ENCODE results near the gene ATOX1. TPM values are rescaled to one million over a fixed set of nuclear protein-coding genes. Genes with fewer than 3 reads are reported as not detected.
A peak's percentile ranks its signal among the peaks of the same experiment; 100 is the strongest.
"Not testable (repeated sequence)": the region's sequence is repeated elsewhere in the genome, so short reads cannot be mapped to it uniquely, and the experiment has no call there.

Gene ATOX1
- total and polyA plus RNA-seq, 2 experiments from 2014 or later, result 126 to 296 TPM

GRCh38 chr5:151700296-151700695 lies 58.1 kb downstream of the ATOX1 start:
- no peak overlapping the region for H3K4me3 ChIP-seq
- H3K36me3 ChIP-seq (ENCODE audit: low read depth), result no peaks in the 10 kb centered on the region
- TF ChIP-seq EZH2phosphoT487 (IDR thresholded peaks at IDR 0.05; ENCODE audit: insufficient read depth, low read depth), result no peak
- TF ChIP-seq EZH2 (IDR thresholded peaks at IDR 0.05; ENCODE audit: insufficient read depth, poor library complexity, severe bottlenecking), result no peak
- H3K27me3 ChIP-seq (replicated peaks; ENCODE audit: insufficient read depth), result no peaks in the 10 kb centered on the region
- WGBS, 2 experiments (ENCODE audit: low coverage in 1 of 2, low lambda C conversion rate in 2 of 2, missing lambda C conversion rate in 2 of 2), result 64 to 68% methylated on average over 2 of the region's 2 CpGs
- H3K79me2 ChIP-seq (ENCODE audit: insufficient read depth), result no peaks in the 10 kb centered on the region
- in situ Hi-C loops (cut with MboI), result no loop called here
- H3K9me2 ChIP-seq (ENCODE audit: insufficient read depth), result no peaks in the 10 kb centered on the region
- no peaks in the 10 kb centered on the region for H4K20me1 ChIP-seq (ENCODE audit: insufficient read depth)
- H3K4me2 ChIP-seq (ENCODE audit: unreplicated experiment), result no peak overlapping the region
- H3K4me1 ChIP-seq (ENCODE audit: insufficient read depth), result peaks cover 48% of the 10 kb centered on the region
- peak overlapping the region; percentile 100 for H3K27ac ChIP-seq
- H3K9me3 ChIP-seq (ENCODE audit: low read depth), result no peaks in the 10 kb centered on the region
- peak; percentile 20 for DNase-seq
- peak overlapping the region; percentile 55 for H2AFZ ChIP-seq
- peak overlapping the region; percentile 98; the same call in 1 of the 2 replicates for H3K9ac ChIP-seq
- H3F3A ChIP-seq (ENCODE audit: insufficient read depth), result peaks cover 44% of the 10 kb centered on the region

- H3K27ac ChIP-seq, result peak overlapping the region; percentile 100
- H3K4me3 ChIP-seq, result peak overlapping the region; percentile 38
- no peaks in the 10 kb centered on the region for H3K36me3 ChIP-seq (ENCODE audit: low read depth)
- TF ChIP-seq EZH2 (IDR thresholded peaks at IDR 0.05; ENCODE audit: insufficient read depth, poor library complexity, severe bottlenecking) (no peak), EZH2phosphoT487 (IDR thresholded peaks at IDR 0.05; ENCODE audit: insufficient read depth, low read depth) (no peak)
- peak overlapping the region; percentile 98 for H3K9ac ChIP-seq
- H3K4me2 ChIP-seq (ENCODE audit: unreplicated experiment), result peak overlapping the region; percentile 86
- H4K20me1 ChIP-seq (ENCODE audit: insufficient read depth), result no peaks in the 10 kb centered on the region
- DNase-seq, result peak; percentile 98
- no peaks in the 10 kb centered on the region for H3K27me3 ChIP-seq (replicated peaks; ENCODE audit: insufficient read depth)
- no peaks in the 10 kb centered on the region for H3K9me2 ChIP-seq (ENCODE audit: insufficient read depth)
- in situ Hi-C loops (cut with MboI), result no loop called here
- H3F3A ChIP-seq (ENCODE audit: insufficient read depth), result peaks cover 51% of the 10 kb centered on the region
- 13 to 14% methylated on average over 13 of the region's 13 CpGs for WGBS, 2 experiments (ENCODE audit: low coverage in 1 of 2, low lambda C conversion rate in 2 of 2, missing lambda C conversion rate in 2 of 2)
- 0 out of 2 replicates have a peak, but pooled peaks cover 8% of the 10 kb centered on the region for H3K79me2 ChIP-seq (ENCODE audit: insufficient read depth)
- H2AFZ ChIP-seq, result peak overlapping the region; percentile 55
- peaks cover 53% of the 10 kb centered on the region for H3K4me1 ChIP-seq (ENCODE audit: insufficient read depth)
- no peaks in the 10 kb centered on the region for H3K9me3 ChIP-seq (ENCODE audit: low read depth)
These were observed 59.1 kb downstream of the ATOX1 start for GRCh38 chr5:151699071-151699901.

GRCh38 chr5:151698081-151698480 lies 60.4 kb downstream of the ATOX1 start:
- Histone ChIP-seq H3K4me1 (ENCODE audit: insufficient read depth) (peaks cover 53% of the 10 kb centered on the region), H3F3A (ENCODE audit: insufficient read depth) (peaks cover 51% of the 10 kb centered on the region), H3K27ac (peak overlapping the region; percentile 100)

GRCh38 chr5:151697452-151697851 lies 61.0 kb downstream of the ATOX1 start:
- H3F3A ChIP-seq (ENCODE audit: insufficient read depth), result peaks cover 51% of the 10 kb centered on the region
- H3K27me3 ChIP-seq (replicated peaks; ENCODE audit: insufficient read depth), result no peaks in the 10 kb centered on the region
- peak overlapping the region; percentile 57 for H3K4me2 ChIP-seq (ENCODE audit: unreplicated experiment)
- H3K36me3 ChIP-seq (ENCODE audit: low read depth), result no peaks in the 10 kb centered on the region
- TF ChIP-seq EZH2phosphoT487 (IDR thresholded peaks at IDR 0.05; ENCODE audit: insufficient read depth, low read depth), result no peak
- TF ChIP-seq EZH2 (IDR thresholded peaks at IDR 0.05; ENCODE audit: insufficient read depth, poor library complexity, severe bottlenecking), result no peak
- peak overlapping the region; percentile 100 for H3K27ac ChIP-seq
- WGBS, 2 experiments (ENCODE audit: low coverage in 1 of 2, low lambda C conversion rate in 2 of 2, missing lambda C conversion rate in 2 of 2), result 22 to 24% methylated on average over 8 of the region's 8 CpGs
- 0 out of 2 replicates have a peak, but pooled peaks cover 8% of the 10 kb centered on the region for H3K79me2 ChIP-seq (ENCODE audit: insufficient read depth)
- peak; percentile 68 for DNase-seq
- peak overlapping the region; percentile 18; the same call in 1 of the 2 replicates for H3K4me3 ChIP-seq
- in situ Hi-C loops (cut with MboI), result no loop called here
- no peaks in the 10 kb centered on the region for H3K9me3 ChIP-seq (ENCODE audit: low read depth)
- H3K4me1 ChIP-seq (ENCODE audit: insufficient read depth), result peaks cover 53% of the 10 kb centered on the region
- no peaks in the 10 kb centered on the region for H4K20me1 ChIP-seq (ENCODE audit: insufficient read depth)
- no peaks in the 10 kb centered on the region for H3K9me2 ChIP-seq (ENCODE audit: insufficient read depth)
- peak overlapping the region; percentile 98 for H3K9ac ChIP-seq
- peak overlapping the region; percentile 10 for H2AFZ ChIP-seq

More at GRCh38 chr5:151698081-151698480, 60.4 kb downstream of the ATOX1 start:
- H3K9me3 ChIP-seq (ENCODE audit: low read depth); H2AFZ ChIP-seq; H3K4me3 ChIP-seq; H3K79me2 ChIP-seq (ENCODE audit: insufficient read depth); DNase-seq; H3K9me2 ChIP-seq (ENCODE audit: insufficient read depth); H3K36me3 ChIP-seq (ENCODE audit: low read depth); H4K20me1 ChIP-seq (ENCODE audit: insufficient read depth); H3K27me3 ChIP-seq (replicated peaks; ENCODE audit: insufficient read depth); in situ Hi-C loops (cut with MboI): not testable (repeated sequence)
- WGBS, 2 experiments (ENCODE audit: low coverage in 1 of 2, low lambda C conversion rate in 2 of 2, missing lambda C conversion rate in 2 of 2), result 78 to 79% methylated on average over 4 of the region's 4 CpGs
- Histone ChIP-seq H3K9ac (peak overlapping the region; percentile 98), H3K4me2 (ENCODE audit: unreplicated experiment) (peak overlapping the region; percentile 57)
